Stimulated activated naive CD8-positive, alpha-beta T cell treated with anti-CD3 and anti-CD28 coated beads, Interleukin-15, amount 100 ng/mL, for 72 hours (primary cell): ENCODE measurements around the gene UPP1.
"Not testable (repeated sequence)": the region's sequence is repeated elsewhere in the genome, so short reads cannot be mapped to it uniquely, and the experiment has no call there.

ENCODE experiments used
- ATAC-seq: fragments of 150-1000 bp; cut with Tn5 transposase; 2 replicates; pipeline ENCODE4 v1.10.0; 2021; ENCODE audit warnings: mild to moderate bottlenecking, moderate library complexity
- DNase-seq, 2 donors: peaks; one replicate each; pipeline ENCODE4 v3.0.0; 2021 to 2022
- H3K27ac Mint-ChIP-seq, 2 donors: one replicate each; pipeline ENCODE4 v1.8.0; 2022; ENCODE audit warnings: mild to moderate bottlenecking in 2 of 2, mixed read lengths in 2 of 2, moderate library complexity in 2 of 2
- H3K27me3 Mint-ChIP-seq: one replicate; pipeline ENCODE4 v1.8.0; 2022; ENCODE audit warnings: mixed read lengths
- H3K4me1 Mint-ChIP-seq: one replicate; pipeline ENCODE4 v1.8.0; 2022; ENCODE audit warnings: mild to moderate bottlenecking, mixed read lengths
- H3K4me3 Mint-ChIP-seq, 2 donors: one replicate each; pipeline ENCODE4 v1.8.0; 2022; ENCODE audit warnings: mild to moderate bottlenecking in 2 of 2, mixed read lengths in 2 of 2, moderate library complexity in 1 of 2
- H3K9me3 Mint-ChIP-seq, 2 donors: one replicate each; pipeline ENCODE4 v1.8.0; 2022; ENCODE audit warnings: mixed read lengths in 2 of 2

Gene UPP1

DNA sequence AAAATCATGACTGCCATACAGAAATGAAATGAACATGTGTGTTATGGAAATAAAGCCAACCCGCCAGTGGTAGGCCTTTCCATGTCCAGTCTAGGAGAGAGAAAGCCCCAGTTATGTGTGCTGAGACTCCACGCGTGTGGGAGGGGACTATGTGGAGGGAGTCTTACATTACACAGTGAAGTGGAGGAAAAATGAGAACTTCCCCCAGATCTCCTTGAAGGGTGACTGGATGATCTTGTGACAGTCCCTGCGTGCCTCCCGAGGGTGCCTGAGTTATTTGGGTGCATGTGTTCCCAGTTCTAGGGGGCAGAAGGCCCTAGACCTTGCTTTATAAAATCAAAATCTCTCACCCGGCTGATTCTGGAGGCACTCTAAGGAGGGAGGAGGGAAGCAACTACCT is 24.2 kb downstream of the UPP1 start:
- no peaks in the 10 kb centered on the region for H3K9me3 Mint-ChIP-seq
- no peak overlapping the region for H3K4me3 Mint-ChIP-seq
- H3K4me1 Mint-ChIP-seq, result peaks cover 19% of the 10 kb centered on the region
- peaks cover 12% of the 10 kb centered on the region for H3K27me3 Mint-ChIP-seq
- no peak overlapping the region for H3K27ac Mint-ChIP-seq
- no peak for ATAC-seq
- no peak for DNase-seq

GRCh38 chr7:48114115-48114514 is 25.1 kb downstream of the UPP1 start:
- no peak overlapping the region for H3K27ac Mint-ChIP-seq
- H3K9me3 Mint-ChIP-seq, result no peaks in the 10 kb centered on the region
- H3K4me1 Mint-ChIP-seq, result peaks cover 19% of the 10 kb centered on the region
- ATAC-seq (no peak), DNase-seq (no peak)
- H3K27me3 Mint-ChIP-seq, result peaks cover 12% of the 10 kb centered on the region
- no peak overlapping the region for H3K4me3 Mint-ChIP-seq

- H3K4me3 Mint-ChIP-seq, result no peak overlapping the region
- H3K9me3 Mint-ChIP-seq, result no peaks in the 10 kb centered on the region
- peaks cover 14% of the 10 kb centered on the region for H3K4me1 Mint-ChIP-seq
- peaks cover 12% of the 10 kb centered on the region for H3K27me3 Mint-ChIP-seq
- H3K27ac Mint-ChIP-seq, result no peak overlapping the region
- ATAC-seq, result no peak
- DNase-seq, result no peak
Measured at GRCh38 chr7:48114589-48114988, 25.5 kb downstream of the UPP1 start.

- H3K4me3 Mint-ChIP-seq, result no peak overlapping the region
- no peak for ATAC-seq
- DNase-seq, result no peak
- peaks cover 5% of the 10 kb centered on the region for H3K4me1 Mint-ChIP-seq
- H3K9me3 Mint-ChIP-seq, result no peaks in the 10 kb centered on the region
- H3K27me3 Mint-ChIP-seq, result peaks cover 12% of the 10 kb centered on the region
- H3K27ac Mint-ChIP-seq, result no peak overlapping the region
Measured at GRCh38 chr7:48116043-48116442, 27.0 kb downstream of the UPP1 start.

GRCh38 chr7:48118041-48118440 is 29.0 kb downstream of the UPP1 start:
- ATAC-seq (no peak), DNase-seq (no peak)
- Mint-ChIP-seq H3K4me1 (peaks cover 5% of the 10 kb centered on the region), H3K4me3 (no peak overlapping the region), H3K9me3 (peaks cover 0 to 4% of the 10 kb centered on the region in 2 donors), H3K27me3 (peaks cover 18% of the 10 kb centered on the region), H3K27ac (peak overlapping the region in 1 of 2 donors; percentile 31)

DNA sequence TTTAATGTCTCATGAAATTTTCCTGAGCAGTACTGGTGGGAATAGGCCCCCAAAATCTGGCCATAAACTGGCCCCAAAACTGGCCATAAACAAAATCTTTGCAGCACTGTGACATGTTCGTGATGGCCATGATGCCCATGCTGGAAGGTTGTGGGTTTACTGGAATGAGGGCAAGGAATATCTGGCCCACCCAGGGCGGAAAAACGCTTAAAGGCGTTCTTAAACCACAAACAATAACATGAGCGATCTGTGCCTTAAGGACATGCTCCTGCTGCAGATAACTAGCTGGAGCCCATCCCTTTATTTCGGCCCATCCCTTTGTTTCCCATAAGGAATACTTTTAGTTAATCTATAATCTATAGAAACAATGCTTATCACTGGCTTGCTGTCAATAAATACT is 31.5 kb downstream of the UPP1 start:
- not testable (repeated sequence) for H3K4me1 Mint-ChIP-seq, H3K9me3 Mint-ChIP-seq, ATAC-seq, DNase-seq, H3K27ac Mint-ChIP-seq, H3K4me3 Mint-ChIP-seq
- H3K27me3 Mint-ChIP-seq, result peaks cover 40% of the 10 kb centered on the region

DNA sequence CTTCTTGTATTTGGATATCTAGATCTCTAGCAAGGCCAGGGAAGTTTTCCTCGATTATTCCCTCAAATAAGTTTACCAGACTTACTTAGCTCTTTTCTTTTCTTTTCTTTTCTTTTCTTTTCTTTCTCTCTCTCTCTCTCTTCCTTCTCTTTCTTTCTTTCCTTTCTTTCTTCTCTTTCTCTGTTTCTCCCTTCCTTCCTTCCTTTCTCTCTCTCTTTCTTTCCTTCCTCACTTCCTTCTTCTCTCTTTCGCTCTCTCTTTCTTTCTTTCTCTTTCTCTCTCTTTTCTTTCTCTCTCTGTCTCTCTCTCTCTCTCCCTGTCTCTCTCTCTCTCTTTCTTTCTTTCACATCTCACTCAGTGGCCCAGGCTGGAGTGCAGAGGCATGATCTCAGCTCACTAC is 37.0 kb downstream of the UPP1 start:
- ATAC-seq (no peak), DNase-seq (no peak)
- H3K4me1 Mint-ChIP-seq, result no peaks in the 10 kb centered on the region
- peaks cover 54% of the 10 kb centered on the region for H3K27me3 Mint-ChIP-seq
- H3K9me3 Mint-ChIP-seq, result peaks cover 9 to 10% of the 10 kb centered on the region in 2 donors
- H3K4me3 Mint-ChIP-seq, result no peak overlapping the region
- H3K27ac Mint-ChIP-seq, result no peak overlapping the region

DNA sequence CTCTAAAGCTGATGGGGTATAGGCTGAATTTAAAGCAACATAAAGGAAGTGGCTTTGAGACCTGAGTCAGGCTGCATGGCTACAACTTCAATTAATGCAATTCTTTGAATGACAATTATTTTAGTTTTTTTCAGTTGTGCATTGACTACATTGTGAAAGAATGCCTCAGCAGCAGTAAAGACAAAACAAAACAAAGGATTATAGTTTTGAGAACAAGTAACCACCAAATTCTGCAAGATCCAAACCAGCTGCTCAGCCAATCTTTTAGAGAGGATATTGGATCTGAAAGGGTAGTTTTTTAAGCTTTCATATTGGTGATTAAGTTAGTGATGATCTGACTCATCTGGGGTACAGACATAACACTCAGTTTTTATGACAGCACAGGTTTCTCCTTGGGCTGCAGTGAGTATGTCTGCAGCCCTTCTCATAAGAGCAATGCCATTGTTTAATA is 41.6 kb downstream of the UPP1 start:
- no peak overlapping the region for H3K4me3 Mint-ChIP-seq
- ATAC-seq, result peak; percentile 95

DNA sequence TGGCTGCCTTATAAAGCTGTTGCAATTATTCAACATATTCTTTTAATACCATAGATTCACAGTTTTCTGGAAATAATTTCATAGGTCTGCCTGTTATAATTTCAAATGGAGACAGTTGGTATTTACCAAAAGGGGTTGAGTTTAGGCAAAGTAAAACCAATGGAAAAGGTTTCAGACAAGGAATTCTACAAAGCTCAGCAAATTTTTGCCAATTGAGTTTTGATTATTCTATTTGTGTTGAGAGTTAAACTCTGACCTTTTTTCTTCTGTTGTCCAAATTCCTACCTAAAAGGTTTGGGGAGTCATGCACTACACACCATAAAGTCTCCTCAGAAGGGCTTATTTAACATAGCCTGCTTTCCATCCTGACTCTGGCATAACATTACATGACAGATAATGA is 43.7 kb downstream of the UPP1 start:
- DNase-seq (no peak), ATAC-seq (no peak)
- Mint-ChIP-seq H3K27ac (no peak overlapping the region), H3K9me3 (no peaks in the 10 kb centered on the region), H3K27me3 (peaks cover 17% of the 10 kb centered on the region), H3K4me1 (no peaks in the 10 kb centered on the region), H3K4me3 (no peak overlapping the region)

More for the DNA sequence above, 41.6 kb downstream of the UPP1 start:
- no peak for DNase-seq
- peaks cover 0 to 9% of the 10 kb centered on the region in 2 donors for H3K9me3 Mint-ChIP-seq
- H3K4me1 Mint-ChIP-seq, result no peaks in the 10 kb centered on the region
- no peak overlapping the region for H3K27ac Mint-ChIP-seq
- H3K27me3 Mint-ChIP-seq, result peaks cover 26% of the 10 kb centered on the region

DNA sequence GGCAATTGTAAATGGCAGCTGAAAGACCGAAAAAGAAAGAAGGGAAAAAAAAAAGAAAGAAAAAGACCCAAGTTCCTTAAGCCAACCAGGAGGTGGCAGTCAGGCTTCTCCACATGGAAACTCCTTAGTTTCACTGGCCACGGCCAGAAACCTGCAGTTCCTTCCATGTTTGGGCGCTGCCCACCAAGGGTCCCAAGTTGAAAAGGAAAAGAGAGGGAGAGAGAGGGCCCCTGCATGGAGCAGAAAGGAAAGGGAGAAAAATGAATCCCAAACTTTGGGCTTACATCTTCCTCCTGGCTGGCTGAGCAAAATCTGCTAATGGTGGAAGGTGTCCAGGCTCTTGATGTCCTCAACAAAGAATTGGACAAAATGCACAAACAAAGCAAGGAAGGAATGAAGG is 50.4 kb downstream of the UPP1 start:
- ATAC-seq (no peak), DNase-seq (no peak)
- no peaks in the 10 kb centered on the region for H3K4me1 Mint-ChIP-seq
- no peak overlapping the region for H3K4me3 Mint-ChIP-seq
- H3K27me3 Mint-ChIP-seq, result no peaks in the 10 kb centered on the region
- no peaks in the 10 kb centered on the region for H3K9me3 Mint-ChIP-seq
- H3K27ac Mint-ChIP-seq, result no peak overlapping the region

DNA sequence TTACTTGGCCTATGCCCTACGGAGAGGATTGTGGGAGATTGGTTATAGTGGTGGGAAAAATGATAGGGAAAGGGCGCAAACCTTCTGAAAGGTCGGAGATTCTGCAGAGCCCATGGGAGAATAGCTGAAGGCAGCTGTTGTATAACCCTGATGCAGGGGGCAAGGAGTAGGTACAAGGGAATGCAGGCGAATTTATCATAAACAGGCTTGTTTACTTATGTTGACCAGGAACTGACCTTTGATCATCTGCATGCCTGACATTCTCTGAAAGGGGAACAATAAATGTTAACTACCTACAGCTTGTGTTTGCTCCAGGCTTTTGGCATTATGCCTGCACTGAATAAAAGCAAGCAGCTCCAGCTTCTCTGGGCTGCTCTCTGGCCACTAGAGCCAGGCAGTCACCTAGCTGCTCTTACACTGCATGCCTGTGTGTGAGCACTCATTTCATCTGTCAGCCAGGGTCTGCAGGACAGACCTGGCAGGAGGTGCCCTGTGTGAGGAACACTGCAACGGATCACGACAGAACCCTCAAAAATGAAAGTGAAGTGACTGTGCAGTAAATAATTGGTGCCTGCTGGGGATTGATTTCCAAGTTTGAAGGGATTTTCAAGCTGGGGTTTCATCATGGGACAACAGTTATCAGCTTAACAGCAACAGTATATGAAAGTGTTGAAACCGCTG is 51.1 kb downstream of the UPP1 start:
- H3K4me3 Mint-ChIP-seq, result no peak overlapping the region
- ATAC-seq (no peak), DNase-seq (no peak)
- H3K27ac Mint-ChIP-seq, result no peak overlapping the region
- H3K4me1 Mint-ChIP-seq, result no peaks in the 10 kb centered on the region
- H3K9me3 Mint-ChIP-seq, result no peaks in the 10 kb centered on the region
- H3K27me3 Mint-ChIP-seq, result no peaks in the 10 kb centered on the region

GRCh38 chr7:48141521-48141920 is 52.5 kb downstream of the UPP1 start:
- Mint-ChIP-seq H3K27ac (no peak overlapping the region), H3K27me3 (peaks cover 8% of the 10 kb centered on the region), H3K4me1 (no peaks in the 10 kb centered on the region), H3K9me3 (no peaks in the 10 kb centered on the region), H3K4me3 (no peak overlapping the region)
- ATAC-seq, result no peak
- DNase-seq, result no peak

- DNase-seq (no peak), ATAC-seq (no peak)
- Mint-ChIP-seq H3K4me1 (no peaks in the 10 kb centered on the region), H3K27me3 (peaks cover 17% of the 10 kb centered on the region), H3K4me3 (no peak overlapping the region), H3K9me3 (no peaks in the 10 kb centered on the region), H3K27ac (no peak overlapping the region)
Measured at GRCh38 chr7:48144291-48144768, 55.3 kb downstream of the UPP1 start.

GRCh38 chr7:48147078-48147591 is 58.1 kb downstream of the UPP1 start:
- Mint-ChIP-seq H3K27ac (no peak overlapping the region), H3K9me3 (no peaks in the 10 kb centered on the region), H3K27me3 (peaks cover 27% of the 10 kb centered on the region), H3K4me3 (no peak overlapping the region), H3K4me1 (no peaks in the 10 kb centered on the region)
- no peak for ATAC-seq
- DNase-seq, result no peak

DNA sequence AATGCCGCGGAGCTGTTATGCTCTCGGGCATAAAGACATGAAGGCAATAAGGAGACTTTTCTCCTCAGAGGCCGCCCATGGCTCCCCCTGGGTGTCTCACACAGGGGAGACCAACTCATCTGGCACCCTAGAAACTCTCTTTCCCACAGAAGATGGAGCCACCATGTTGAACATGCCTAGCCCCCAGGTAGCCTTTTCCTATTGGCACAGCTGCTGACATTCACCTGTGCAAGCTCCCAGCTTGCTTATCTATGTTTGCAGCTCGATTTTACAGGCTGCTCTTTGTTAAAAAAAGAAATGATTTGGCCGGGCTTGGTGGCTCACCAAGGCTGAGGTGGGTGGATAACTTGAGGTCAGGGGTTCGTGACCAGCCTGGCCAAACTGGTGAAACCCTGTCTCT is 58.6 kb downstream of the UPP1 start:
- DNase-seq, H3K9me3 Mint-ChIP-seq, H3K4me3 Mint-ChIP-seq, H3K27ac Mint-ChIP-seq, H3K4me1 Mint-ChIP-seq, ATAC-seq: not testable (repeated sequence)
- H3K27me3 Mint-ChIP-seq, result peaks cover 27% of the 10 kb centered on the region

GRCh38 chr7:48148311-48148710 is 59.2 kb downstream of the UPP1 start:
- ATAC-seq (no peak), DNase-seq (no peak)
- H3K4me3 Mint-ChIP-seq, result no peak overlapping the region
- H3K4me1 Mint-ChIP-seq, result no peaks in the 10 kb centered on the region
- no peaks in the 10 kb centered on the region for H3K9me3 Mint-ChIP-seq
- no peak overlapping the region for H3K27ac Mint-ChIP-seq
- peaks cover 27% of the 10 kb centered on the region for H3K27me3 Mint-ChIP-seq

- Mint-ChIP-seq H3K27me3 (peaks cover 27% of the 10 kb centered on the region), H3K27ac (no peak overlapping the region), H3K9me3 (no peaks in the 10 kb centered on the region), H3K4me1 (no peaks in the 10 kb centered on the region), H3K4me3 (no peak overlapping the region)
- no peak for DNase-seq
- no peak for ATAC-seq
Measured at GRCh38 chr7:48149058-48149457, 60.0 kb downstream of the UPP1 start.
